Myocyte (in vitro differentiated cells): Measurements from ENCODE around the gene ANGPTL1. TPM values are rescaled to one million over a fixed set of nuclear protein-coding genes. Genes with fewer than 3 reads are reported as not detected.
"Not testable (repeated sequence)": the region's sequence is repeated elsewhere in the genome, so short reads cannot be mapped to it uniquely, and the experiment has no call there.

ENCODE experiments used
- DNase-seq: peaks from one replicate; pipeline ENCODE4 v3.0.0-alpha.2; 2012; ENCODE audit warnings: low read depth
- total RNA-seq: library from RNA; depleted of rRNA; stranded (reverse); fragments of >200 nt; gene quantifications from 2 replicates; pipeline ENCODE4 v1.2.3, GENCODE V29; 2014

Gene ANGPTL1
- total RNA-seq, 1 donor from 2014 or later: 7.1 TPM

- no peak for DNase-seq
Measured at GRCh38 chr1:178868706-178869105, 2.2 kb downstream of the ANGPTL1 start.

- DNase-seq: peak; percentile 26
Measured at GRCh38 chr1:178867670-178868069, 3.2 kb downstream of the ANGPTL1 start.

GRCh38 chr1:178864326-178864725, 6.6 kb downstream of the ANGPTL1 start:
- DNase-seq: no peak

GRCh38 chr1:178862864-178863263, 8.0 kb downstream of the ANGPTL1 start:
- no peak for DNase-seq

GRCh38 chr1:178862416-178862815, 8.5 kb downstream of the ANGPTL1 start:
- DNase-seq: no peak

GRCh38 chr1:178857126-178857525, 13.8 kb downstream of the ANGPTL1 start:
- no peak for DNase-seq

- DNase-seq: peak; percentile 73
Measured at GRCh38 chr1:178849918-178850317, 21.0 kb downstream of the ANGPTL1 start.

- not testable (repeated sequence) for DNase-seq
Measured at GRCh38 chr1:178847919-178848318, 23.0 kb downstream of the ANGPTL1 start.

- DNase-seq: no peak
Measured at GRCh38 chr1:178847396-178847849, 23.5 kb downstream of the ANGPTL1 start.

- DNase-seq: no peak
Measured at GRCh38 chr1:178846306-178846705, 24.6 kb downstream of the ANGPTL1 start.

GRCh38 chr1:178844436-178844835, 26.4 kb downstream of the ANGPTL1 start:
- DNase-seq: no peak

GRCh38 chr1:178825167-178825566, 45.7 kb downstream of the ANGPTL1 start:
- no peak for DNase-seq

GRCh38 chr1:178821134-178821866, 49.6 kb downstream of the ANGPTL1 start:
- no peak for DNase-seq

- DNase-seq: no peak
Measured at GRCh38 chr1:178819123-178819522, 51.8 kb downstream of the ANGPTL1 start.

GRCh38 chr1:178818416-178818815, 52.5 kb downstream of the ANGPTL1 start:
- peak; percentile 58 for DNase-seq

GRCh38 chr1:178810585-178810984, 60.3 kb downstream of the ANGPTL1 start:
- no peak for DNase-seq

- no peak for DNase-seq
Measured at GRCh38 chr1:178808529-178808928, 62.3 kb downstream of the ANGPTL1 start.

- no peak for DNase-seq
Measured at GRCh38 chr1:178806665-178807300, 64.1 kb downstream of the ANGPTL1 start.

- no peak for DNase-seq
Measured at GRCh38 chr1:178802873-178803272, 68.0 kb downstream of the ANGPTL1 start.
